ENCODE measurements around the gene NCR2. TPM values are rescaled to one million over a fixed set of nuclear protein-coding genes. Genes with fewer than 3 reads are reported as not detected.
A peak's percentile ranks its signal among the peaks of the same experiment; 100 is the strongest.

NCR2 gene
- total RNA-seq, 2 donors from 2014 or later = not detected

DNA sequence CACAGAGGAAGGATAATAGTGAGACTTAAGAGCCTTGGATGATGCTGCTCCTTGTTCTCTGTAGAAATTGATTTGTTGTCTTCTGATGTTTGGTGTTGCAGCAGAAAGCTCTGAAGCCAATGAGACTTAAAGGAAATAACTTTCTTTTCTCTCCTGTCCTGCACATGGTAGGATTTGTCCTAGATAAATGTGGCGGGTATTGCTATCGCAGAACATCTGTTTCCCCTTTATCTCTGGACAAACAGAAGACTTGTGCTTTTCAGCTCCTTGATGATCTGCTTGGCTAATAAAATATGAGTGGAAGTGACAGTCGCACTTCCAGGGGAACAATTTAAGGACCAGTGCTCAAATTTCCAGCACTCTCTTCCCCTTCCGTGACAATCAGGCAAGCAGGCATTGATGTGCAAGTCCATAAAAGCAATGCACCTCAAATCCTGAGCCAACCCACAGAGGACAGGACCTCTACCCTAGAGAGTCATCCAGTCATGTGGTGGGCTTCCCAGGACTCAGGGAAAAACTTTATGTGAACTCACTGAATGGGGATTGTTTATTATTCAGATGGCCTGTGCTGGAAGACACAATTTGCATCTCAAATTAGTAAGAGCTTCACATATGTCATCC is 9.9 kb upstream of the NCR2 start:
- Histone ChIP-seq H3K27me3 (peaks cover 0 to 6% of the 10 kb centered on the region in 2 donors), H3K27ac (no peak overlapping the region)
- no peak for DNase-seq (ENCODE audit: low spot score)

DNA sequence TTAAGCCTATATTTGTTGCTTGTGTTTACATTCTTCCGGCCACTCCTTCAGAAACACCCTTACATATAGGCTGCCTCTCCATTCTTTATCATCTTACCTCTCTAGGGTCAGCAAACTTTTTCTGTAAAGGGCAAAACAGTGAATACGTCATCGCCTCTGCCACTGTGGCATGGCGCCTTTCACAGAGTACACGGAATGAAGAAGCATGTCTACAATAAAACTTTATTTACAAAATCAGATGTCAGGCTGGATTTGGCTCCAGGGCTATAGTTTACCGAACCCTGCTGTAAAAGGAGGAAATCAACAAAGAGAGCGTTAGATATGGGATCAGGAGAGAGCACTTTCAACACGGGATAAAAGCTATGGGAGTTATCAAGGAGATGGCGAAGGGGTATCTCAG is 9.3 kb upstream of the NCR2 start:
- Histone ChIP-seq H3K4me1 (no peaks in the 10 kb centered on the region), H3K4me3 (no peak overlapping the region), H3K27me3 (peaks cover 0 to 6% of the 10 kb centered on the region in 2 donors), H3K36me3 (no peaks in the 10 kb centered on the region), H3K9me3 (no peaks in the 10 kb centered on the region), H3K27ac (no peak overlapping the region)
- no peak for DNase-seq (ENCODE audit: low spot score)
- TF ChIP-seq, protein P1, sequence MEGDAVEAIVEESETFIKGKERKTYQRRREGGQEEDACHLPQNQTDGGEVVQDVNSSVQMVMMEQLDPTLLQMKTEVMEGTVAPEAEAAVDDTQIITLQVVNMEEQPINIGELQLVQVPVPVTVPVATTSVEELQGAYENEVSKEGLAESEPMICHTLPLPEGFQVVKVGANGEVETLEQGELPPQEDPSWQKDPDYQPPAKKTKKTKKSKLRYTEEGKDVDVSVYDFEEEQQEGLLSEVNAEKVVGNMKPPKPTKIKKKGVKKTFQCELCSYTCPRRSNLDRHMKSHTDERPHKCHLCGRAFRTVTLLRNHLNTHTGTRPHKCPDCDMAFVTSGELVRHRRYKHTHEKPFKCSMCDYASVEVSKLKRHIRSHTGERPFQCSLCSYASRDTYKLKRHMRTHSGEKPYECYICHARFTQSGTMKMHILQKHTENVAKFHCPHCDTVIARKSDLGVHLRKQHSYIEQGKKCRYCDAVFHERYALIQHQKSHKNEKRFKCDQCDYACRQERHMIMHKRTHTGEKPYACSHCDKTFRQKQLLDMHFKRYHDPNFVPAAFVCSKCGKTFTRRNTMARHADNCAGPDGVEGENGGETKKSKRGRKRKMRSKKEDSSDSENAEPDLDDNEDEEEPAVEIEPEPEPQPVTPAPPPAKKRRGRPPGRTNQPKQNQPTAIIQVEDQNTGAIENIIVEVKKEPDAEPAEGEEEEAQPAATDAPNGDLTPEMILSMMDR (IDR thresholded peaks at IDR 0.05) = no peak

More for the DNA sequence above, 9.9 kb upstream of the NCR2 start:
- TF ChIP-seq, protein P1 (IDR thresholded peaks at IDR 0.05) = no peak
- H3K36me3 ChIP-seq = no peaks in the 10 kb centered on the region
- no peaks in the 10 kb centered on the region for H3K4me1 ChIP-seq
- no peak overlapping the region for H3K4me3 ChIP-seq
- no peaks in the 10 kb centered on the region for H3K9me3 ChIP-seq

DNA sequence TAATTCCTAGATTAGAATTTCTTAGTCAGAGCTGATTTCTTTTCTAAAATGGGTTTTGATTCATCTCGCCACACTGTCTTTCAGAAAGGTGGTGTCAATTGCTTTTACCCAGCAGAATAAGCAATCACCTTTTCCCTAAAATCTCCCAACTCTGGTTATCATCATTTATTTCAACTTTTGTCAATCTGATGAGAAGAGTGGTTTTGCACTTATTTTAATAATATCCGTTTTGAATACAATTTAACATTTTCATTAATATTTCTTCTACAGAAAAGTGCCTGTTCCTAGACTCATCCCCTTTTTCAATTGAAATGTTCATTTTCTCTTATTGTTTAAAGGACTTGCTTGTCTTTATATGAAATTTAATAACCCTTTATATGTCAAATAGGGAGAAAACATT is 8.2 kb upstream of the NCR2 start:
- Histone ChIP-seq H3K36me3 (no peaks in the 10 kb centered on the region), H3K4me1 (no peaks in the 10 kb centered on the region), H3K27me3 (peaks cover 0 to 6% of the 10 kb centered on the region in 2 donors), H3K4me3 (no peak overlapping the region), H3K27ac (no peak overlapping the region), H3K9me3 (no peaks in the 10 kb centered on the region)
- TF ChIP-seq, protein P1 (IDR thresholded peaks at IDR 0.05) = no peak
- no peak for DNase-seq (ENCODE audit: low spot score)

DNA sequence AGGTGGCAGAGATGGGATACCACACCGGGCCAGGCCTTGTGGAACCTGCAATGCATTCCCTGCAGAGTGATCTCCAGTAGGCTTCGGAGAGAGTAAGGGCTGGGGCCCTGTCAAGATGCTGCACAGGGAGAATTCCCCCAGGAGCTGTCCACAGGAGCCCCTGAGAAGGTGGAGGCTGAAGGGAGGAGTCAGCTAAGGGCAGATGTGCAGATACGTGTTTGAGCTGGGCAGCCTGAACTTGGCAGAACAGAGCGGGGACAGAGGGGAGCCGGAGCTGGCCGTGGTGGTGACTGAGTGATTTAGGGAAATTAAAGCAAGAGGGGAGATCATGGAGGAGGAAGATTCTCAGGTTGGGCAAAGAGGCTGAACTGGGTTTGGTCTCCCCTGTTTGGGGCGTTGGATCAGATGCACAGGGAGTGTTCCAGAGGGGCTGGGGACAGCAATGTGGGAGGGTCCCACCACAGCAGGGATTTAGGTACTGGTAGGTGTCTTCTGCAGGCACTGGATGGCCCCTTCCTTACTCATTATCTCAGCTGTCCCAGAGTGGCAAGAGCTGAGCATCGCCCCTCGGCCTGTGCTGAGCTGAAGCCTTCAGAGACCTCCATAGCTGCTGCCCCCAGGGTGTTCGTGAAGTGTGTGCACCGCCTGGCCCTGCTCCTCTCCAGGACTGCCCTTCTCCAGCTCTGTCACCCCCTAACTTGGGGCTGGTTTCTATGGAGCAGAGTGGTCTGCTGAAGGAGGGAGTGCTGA is 3.8 kb upstream of the NCR2 start:
- H3K27me3 ChIP-seq = no peaks in the 10 kb centered on the region
- H3K27ac ChIP-seq = no peak overlapping the region
- H3K4me1 ChIP-seq = no peaks in the 10 kb centered on the region
- H3K9me3 ChIP-seq = no peaks in the 10 kb centered on the region
- peak; percentile 43 for DNase-seq (ENCODE audit: low spot score)
- no peak overlapping the region for H3K4me3 ChIP-seq
- TF ChIP-seq, protein P1 (IDR thresholded peaks at IDR 0.05) = no peak
- no peaks in the 10 kb centered on the region for H3K36me3 ChIP-seq

DNA sequence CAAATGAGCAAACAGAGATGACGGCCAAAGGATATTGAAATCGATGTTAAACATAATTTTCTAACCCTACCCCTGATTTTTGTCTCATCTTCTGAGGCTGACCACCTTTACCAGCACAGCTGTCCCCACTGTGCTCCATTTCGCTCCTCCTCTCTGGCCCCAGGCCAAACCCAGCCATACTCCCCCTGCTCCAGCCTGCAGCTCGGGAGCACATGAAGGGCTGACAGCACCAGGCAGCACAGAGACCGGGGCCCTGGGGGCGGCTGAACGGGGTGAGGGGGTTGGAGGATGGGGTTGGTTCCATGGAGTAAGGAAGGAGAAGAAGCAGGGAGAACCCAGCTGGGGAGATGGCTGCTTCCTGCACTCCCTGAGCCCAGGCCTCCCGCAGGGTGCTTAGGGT is 3.2 kb upstream of the NCR2 start:
- H3K4me1 ChIP-seq = no peaks in the 10 kb centered on the region
- DNase-seq (ENCODE audit: low spot score) = no peak
- no peak overlapping the region for H3K27ac ChIP-seq
- no peaks in the 10 kb centered on the region for H3K9me3 ChIP-seq
- no peaks in the 10 kb centered on the region for H3K36me3 ChIP-seq
- H3K27me3 ChIP-seq = no peaks in the 10 kb centered on the region
- no peak overlapping the region for H3K4me3 ChIP-seq
- TF ChIP-seq, protein P1 (IDR thresholded peaks at IDR 0.05) = no peak
